HG03108 (cell line): Measurements from ENCODE around the gene INSIG1.

ENCODE experiments used
- ATAC-seq: cut with Tn5 transposase; IDR thresholded peaks from one replicate; pipeline ENCODE4 v1.9.1; 2021; ENCODE audit warnings: moderate library complexity; ENCODE audit not compliant: unreplicated experiment

INSIG1 gene

GRCh38 chr7:155324918-155325235 lies 27.2 kb downstream of the INSIG1 start:
- no peak for ATAC-seq

GRCh38 chr7:155326385-155326784 lies 28.7 kb downstream of the INSIG1 start:
- ATAC-seq: no peak

- ATAC-seq: no peak
Measured at GRCh38 chr7:155327590-155328320, 30.1 kb downstream of the INSIG1 start.

- ATAC-seq: no peak
Measured at GRCh38 chr7:155329225-155329624, 31.5 kb downstream of the INSIG1 start.

- ATAC-seq: no peak
Measured at GRCh38 chr7:155331396-155331795, 33.7 kb downstream of the INSIG1 start.

GRCh38 chr7:155333346-155334234 lies 35.9 kb downstream of the INSIG1 start:
- no peak for ATAC-seq

- no peak for ATAC-seq
Measured at GRCh38 chr7:155336812-155337602, 39.3 kb downstream of the INSIG1 start.

- ATAC-seq: no peak
Measured at GRCh38 chr7:155337946-155338631, 40.4 kb downstream of the INSIG1 start.

GRCh38 chr7:155338632-155339320 lies 41.1 kb downstream of the INSIG1 start:
- ATAC-seq: no peak

- ATAC-seq: no peak
Measured at GRCh38 chr7:155339474-155339873, 41.8 kb downstream of the INSIG1 start.

- no peak for ATAC-seq
Measured at GRCh38 chr7:155340071-155340531, 42.4 kb downstream of the INSIG1 start.

GRCh38 chr7:155340721-155341120 lies 43.0 kb downstream of the INSIG1 start:
- no peak for ATAC-seq

- ATAC-seq: no peak
Measured at GRCh38 chr7:155341463-155341983, 43.8 kb downstream of the INSIG1 start.

GRCh38 chr7:155342313-155342712 lies 44.6 kb downstream of the INSIG1 start:
- ATAC-seq: no peak

GRCh38 chr7:155343150-155343549 lies 45.5 kb downstream of the INSIG1 start:
- no peak for ATAC-seq

GRCh38 chr7:155343661-155344121 lies 46.0 kb downstream of the INSIG1 start:
- no peak for ATAC-seq

GRCh38 chr7:155344270-155344617 lies 46.6 kb downstream of the INSIG1 start:
- ATAC-seq: peak; percentile 31

- ATAC-seq: peak; percentile 81
Measured at GRCh38 chr7:155344618-155345433, 47.1 kb downstream of the INSIG1 start.

- no peak for ATAC-seq
Measured at GRCh38 chr7:155345490-155345889, 47.8 kb downstream of the INSIG1 start.
